Measurements from ENCODE around the gene ZNF488. TPM values are rescaled to one million over a fixed set of nuclear protein-coding genes. Genes with fewer than 3 reads are reported as not detected.

Gene ZNF488
- polyA plus RNA-seq, 1 of the 3 experiments (the other 2 are of a cell fraction) = 0.59 TPM

GRCh38 chr10:47318706-47319105 lies 65.4 kb downstream of the ZNF488 start:
- no peak overlapping the region for H3K4me2 ChIP-seq
- no peak overlapping the region for H3K4me3 ChIP-seq (ENCODE audit: low read depth in 2 of 2, low read length in 1 of 2)
- no peak for TF ChIP-seq NRF1 (IDR thresholded peaks at IDR 0.05; ENCODE audit: low read depth, low read length)
- no peak for TF ChIP-seq EZH2phosphoT487 (IDR thresholded peaks at IDR 0.05; ENCODE audit: borderline replicate concordance, low read depth)
- TF ChIP-seq ZBTB33 (IDR thresholded peaks at IDR 0.05; ENCODE audit: borderline replicate concordance, low read depth) = no peak
- no peak for TF ChIP-seq ELF1 (IDR thresholded peaks at IDR 0.05)
- no peak for TF ChIP-seq CHD2 (IDR thresholded peaks at IDR 0.05; ENCODE audit: low read length, partially characterized antibody)
- no peak for TF ChIP-seq CTCF (IDR thresholded peaks at IDR 0.05)
- no peak for TF ChIP-seq USF1 (IDR thresholded peaks at IDR 0.05; ENCODE audit: borderline replicate concordance, low read depth)
- TF ChIP-seq GABPA (IDR thresholded peaks at IDR 0.05; ENCODE audit: low read depth) = no peak
- TF ChIP-seq FOXM1 (IDR thresholded peaks at IDR 0.05; ENCODE audit: low read depth) = no peak
- TF ChIP-seq TEAD4 (IDR thresholded peaks at IDR 0.05; ENCODE audit: borderline replicate concordance, insufficient read depth) = no peak
- TF ChIP-seq RAD21 (IDR thresholded peaks at IDR 0.05; ENCODE audit: low read length) = no peak
- POLR2A ChIA-PET = no interaction called here
- H3K9me2 ChIP-seq = no peaks in the 10 kb centered on the region
- no peak overlapping the region for H3K9ac ChIP-seq
- H4K20me1 ChIP-seq (ENCODE audit: insufficient read depth) = no peaks in the 10 kb centered on the region
- no peak overlapping the region for H3K27ac ChIP-seq (ENCODE audit: low read depth in 2 of 2, low read length in 1 of 2)
- peaks cover 6% of the 10 kb centered on the region; the same call in 1 of the 2 replicates for H3K27me3 ChIP-seq (ENCODE audit: insufficient read depth)
- no peaks in the 10 kb centered on the region for H3F3A ChIP-seq (replicated peaks; ENCODE audit: insufficient read depth)
- CTCF ChIA-PET = interaction anchor here (1.1 to 3.3 kb wide), 3 partner anchors 10 to 294 kb away, joined by 4 to 18 read pairs (median 5); no protein-coding TSS in a partner anchor
- H3K4me1 ChIP-seq (ENCODE audit: control insufficient read depth in 1 of 2, insufficient read depth in 2 of 2, low read depth in 1 of 2, low read length in 1 of 2) = peaks cover 0 to 12% of the 10 kb centered on the region in 2 experiments; a peak in 1 of 4 replicates
- no peak for DNase-seq
- no peaks in the 10 kb centered on the region for H3K79me2 ChIP-seq (ENCODE audit: insufficient read depth)
- WGBS (ENCODE audit: low lambda C conversion rate) = 57% methylated on average over 9 of the region's 9 CpGs
- no peaks in the 10 kb centered on the region for H3K9me3 ChIP-seq
- no peak overlapping the region for H2AFZ ChIP-seq (ENCODE audit: low read depth)
- no peaks in the 10 kb centered on the region for H3K36me3 ChIP-seq (replicated peaks in 1 of 2; ENCODE audit: control insufficient read depth in 1 of 2, insufficient read depth in 2 of 2, low read length in 1 of 2)

GRCh38 chr10:47317251-47317650 lies 66.8 kb downstream of the ZNF488 start:
- CTCF ChIA-PET = interaction anchor here (1.4 to 3.3 kb wide), 2 partner anchors 23 to 293 kb away, joined by 4 to 18 read pairs; no protein-coding TSS in a partner anchor

More at GRCh38 chr10:47317251-47317650, 66.8 kb downstream of the ZNF488 start:
- Histone ChIP-seq H3F3A (replicated peaks; ENCODE audit: insufficient read depth) (no peaks in the 10 kb centered on the region), H3K9me2 (no peaks in the 10 kb centered on the region), H3K4me2 (no peak overlapping the region), H3K9ac (no peak overlapping the region), H4K20me1 (ENCODE audit: insufficient read depth) (no peaks in the 10 kb centered on the region), H3K4me1 (ENCODE audit: control insufficient read depth in 1 of 2, insufficient read depth in 2 of 2, low read depth in 1 of 2, low read length in 1 of 2) (peaks cover 0 to 6% of the 10 kb centered on the region in 2 experiments; a peak in 1 of 4 replicates), H3K36me3 (replicated peaks in 1 of 2; ENCODE audit: control insufficient read depth in 1 of 2, insufficient read depth in 2 of 2, low read length in 1 of 2) (no peaks in the 10 kb centered on the region), H2AFZ (ENCODE audit: low read depth) (no peak overlapping the region), H3K27me3 (ENCODE audit: insufficient read depth) (no peaks in the 10 kb centered on the region), H3K27ac (ENCODE audit: low read depth in 2 of 2, low read length in 1 of 2) (no peak overlapping the region), H3K79me2 (ENCODE audit: insufficient read depth) (no peaks in the 10 kb centered on the region), H3K9me3 (no peaks in the 10 kb centered on the region), H3K4me3 (ENCODE audit: low read depth in 2 of 2, low read length in 1 of 2) (no peak overlapping the region)
- POLR2A ChIA-PET = no interaction called here
- no peak for DNase-seq
- TF ChIP-seq EZH2phosphoT487 (IDR thresholded peaks at IDR 0.05; ENCODE audit: borderline replicate concordance, low read depth) (no peak), TCF12 (IDR thresholded peaks at IDR 0.05) (no peak), FOSL2 (IDR thresholded peaks at IDR 0.05; ENCODE audit: borderline replicate concordance, low read depth) (no peak), FOXM1 (IDR thresholded peaks at IDR 0.05; ENCODE audit: low read depth) (no peak), SMC3 (IDR thresholded peaks at IDR 0.05; ENCODE audit: low read depth, low read length) (no peak), MEF2A (IDR thresholded peaks at IDR 0.05; ENCODE audit: borderline replicate concordance, low read depth) (no peak), SIN3A (IDR thresholded peaks at IDR 0.05; ENCODE audit: borderline replicate concordance, low read depth, low read length) (no peak), JUND (IDR thresholded peaks at IDR 0.05) (no peak)
- 24% methylated on average over 4 of the region's 4 CpGs for WGBS (ENCODE audit: low lambda C conversion rate)
